B cell (primary cell): ENCODE measurements around the gene TMEM220.

Experiments used
- CTCF ChIP-seq: fragments of 200-600 bp; IDR thresholded peaks from one replicate; pipeline ENCODE4 v1.8.0; 2022; ENCODE audit warnings: antibody characterized with exemption, mild to moderate bottlenecking
- EZH2 ChIP-seq: IDR thresholded peaks from 2 replicates; pipeline ENCODE4 v1.6.1; 2012; ENCODE audit warnings: borderline replicate concordance, low read depth, mild to moderate bottlenecking, moderate library complexity, low read length; ENCODE audit not compliant: insufficient read depth, poor library complexity, severe bottlenecking

DNA sequence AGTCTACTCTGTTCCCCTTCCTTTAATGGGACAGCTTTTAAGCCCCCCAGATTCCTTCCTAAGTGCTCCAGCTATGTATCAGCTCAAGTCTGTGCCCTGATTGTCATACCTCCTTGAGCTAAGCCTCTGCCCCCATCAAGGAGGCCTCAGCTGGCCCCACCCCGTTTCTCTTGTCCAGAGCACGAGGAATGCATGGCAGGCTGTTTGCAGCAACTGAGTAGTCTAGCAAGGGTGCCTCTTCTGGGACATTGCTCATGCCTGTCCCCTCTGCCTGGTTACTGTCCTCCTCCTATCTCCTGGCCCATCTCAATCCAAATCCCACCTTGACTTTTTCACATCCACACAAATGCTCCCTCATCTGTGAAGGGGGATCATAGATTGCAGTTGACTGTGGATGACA, 27.8 kb upstream of the TMEM220 start:
- TF ChIP-seq CTCF (no peak), EZH2 (no peak)
